Thyroid gland (tissue), 4 donors: ENCODE results near the gene STK31.

Experiments used
- CTCF ChIP-seq, 6 experiments: fragments of 200-600 bp in 3 of 6; fragments of 450-650 bp in 3 of 6; sonication (generic) in 3 of 6; IDR thresholded peaks; one replicate each; pipeline ENCODE4 v1.5.1; 2016 to 2019; ENCODE audit warnings: antibody characterized with exemption in 6 of 6, mild to moderate bottlenecking in 2 of 6, inconsistent platforms in 1 of 6, moderate library complexity in 1 of 6
- POLR2A ChIP-seq, 2 donors: fragments of 450-650 bp; IDR thresholded peaks; one replicate each; pipeline ENCODE4 v1.6.1; 2017; ENCODE audit warnings: antibody characterized with exemption in 2 of 2, mild to moderate bottlenecking in 2 of 2, moderate library complexity in 1 of 2

GRCh38 chr7:23714579-23714978 is 4.6 kb downstream of the STK31 start:
- no peak for TF ChIP-seq CTCF (IDR thresholded peaks at IDR 0.05)
- no peak for TF ChIP-seq POLR2A (IDR thresholded peaks at IDR 0.05)
